ENCODE results near the gene NRG3.

NRG3 gene

GRCh38 chr10:82492647-82493046 lies 617.7 kb downstream of the NRG3 start:
- Histone ChIP-seq H3K27ac (ENCODE audit: low read length) (no peak overlapping the region), H3K27me3 (ENCODE audit: low read depth, low read length) (no peaks in the 10 kb centered on the region), H3K9me3 (ENCODE audit: control insufficient read depth in 1 of 2, low read length in 2 of 2) (peaks cover 0 to 3% of the 10 kb centered on the region in 2 donors), H3K4me1 (ENCODE audit: control insufficient read depth in 1 of 2, insufficient read depth in 2 of 2, low read length in 2 of 2) (no peaks in the 10 kb centered on the region), H3K4me3 (ENCODE audit: low read depth in 1 of 2, low read length in 2 of 2) (no peak overlapping the region), H3K36me3 (ENCODE audit: control insufficient read depth in 1 of 2, insufficient read depth in 2 of 2, low read length in 2 of 2) (no peaks in the 10 kb centered on the region)

- no peak overlapping the region for H3K4me3 ChIP-seq (ENCODE audit: low read depth in 1 of 2, low read length in 2 of 2)
- H3K27ac ChIP-seq (ENCODE audit: low read length) = no peak overlapping the region
- no peaks in the 10 kb centered on the region for H3K36me3 ChIP-seq (ENCODE audit: control insufficient read depth in 1 of 2, insufficient read depth in 2 of 2, low read length in 2 of 2)
- H3K4me1 ChIP-seq (ENCODE audit: control insufficient read depth in 1 of 2, insufficient read depth in 2 of 2, low read length in 2 of 2) = no peaks in the 10 kb centered on the region
- no peaks in the 10 kb centered on the region for H3K27me3 ChIP-seq (ENCODE audit: low read depth, low read length)
- peaks cover 0 to 3% of the 10 kb centered on the region in 2 donors for H3K9me3 ChIP-seq (ENCODE audit: control insufficient read depth in 1 of 2, low read length in 2 of 2)
Measured at GRCh38 chr10:82496114-82496513, 621.1 kb downstream of the NRG3 start.

- H3K9me3 ChIP-seq (ENCODE audit: control insufficient read depth in 1 of 2, low read length in 2 of 2) = peaks cover 0 to 3% of the 10 kb centered on the region in 2 donors
- no peak overlapping the region for H3K27ac ChIP-seq (ENCODE audit: low read length)
- H3K27me3 ChIP-seq (ENCODE audit: low read depth, low read length) = no peaks in the 10 kb centered on the region
- H3K4me1 ChIP-seq (ENCODE audit: control insufficient read depth in 1 of 2, insufficient read depth in 2 of 2, low read length in 2 of 2) = no peaks in the 10 kb centered on the region
- no peaks in the 10 kb centered on the region for H3K36me3 ChIP-seq (ENCODE audit: control insufficient read depth in 1 of 2, insufficient read depth in 2 of 2, low read length in 2 of 2)
- H3K4me3 ChIP-seq (ENCODE audit: low read depth in 1 of 2, low read length in 2 of 2) = no peak overlapping the region
Measured at GRCh38 chr10:82497439-82497838, 622.4 kb downstream of the NRG3 start.

- Histone ChIP-seq H3K27ac (ENCODE audit: low read length) (no peak overlapping the region), H3K36me3 (ENCODE audit: control insufficient read depth in 1 of 2, insufficient read depth in 2 of 2, low read length in 2 of 2) (no peaks in the 10 kb centered on the region), H3K4me3 (ENCODE audit: low read depth in 1 of 2, low read length in 2 of 2) (no peak overlapping the region), H3K9me3 (ENCODE audit: control insufficient read depth in 1 of 2, low read length in 2 of 2) (no peaks in the 10 kb centered on the region), H3K4me1 (ENCODE audit: control insufficient read depth in 1 of 2, insufficient read depth in 2 of 2, low read length in 2 of 2) (no peaks in the 10 kb centered on the region), H3K27me3 (ENCODE audit: low read depth, low read length) (no peaks in the 10 kb centered on the region)
Measured at GRCh38 chr10:82498976-82499375, 624.0 kb downstream of the NRG3 start.

GRCh38 chr10:82505009-82505408 lies 630.0 kb downstream of the NRG3 start:
- no peak overlapping the region for H3K27ac ChIP-seq (ENCODE audit: low read length)
- H3K36me3 ChIP-seq (ENCODE audit: control insufficient read depth in 1 of 2, insufficient read depth in 2 of 2, low read length in 2 of 2) = no peaks in the 10 kb centered on the region
- no peaks in the 10 kb centered on the region for H3K27me3 ChIP-seq (ENCODE audit: low read depth, low read length)
- no peaks in the 10 kb centered on the region for H3K4me1 ChIP-seq (ENCODE audit: control insufficient read depth in 1 of 2, insufficient read depth in 2 of 2, low read length in 2 of 2)
- no peaks in the 10 kb centered on the region for H3K9me3 ChIP-seq (ENCODE audit: control insufficient read depth in 1 of 2, low read length in 2 of 2)
- H3K4me3 ChIP-seq (ENCODE audit: low read depth in 1 of 2, low read length in 2 of 2) = no peak overlapping the region

DNA sequence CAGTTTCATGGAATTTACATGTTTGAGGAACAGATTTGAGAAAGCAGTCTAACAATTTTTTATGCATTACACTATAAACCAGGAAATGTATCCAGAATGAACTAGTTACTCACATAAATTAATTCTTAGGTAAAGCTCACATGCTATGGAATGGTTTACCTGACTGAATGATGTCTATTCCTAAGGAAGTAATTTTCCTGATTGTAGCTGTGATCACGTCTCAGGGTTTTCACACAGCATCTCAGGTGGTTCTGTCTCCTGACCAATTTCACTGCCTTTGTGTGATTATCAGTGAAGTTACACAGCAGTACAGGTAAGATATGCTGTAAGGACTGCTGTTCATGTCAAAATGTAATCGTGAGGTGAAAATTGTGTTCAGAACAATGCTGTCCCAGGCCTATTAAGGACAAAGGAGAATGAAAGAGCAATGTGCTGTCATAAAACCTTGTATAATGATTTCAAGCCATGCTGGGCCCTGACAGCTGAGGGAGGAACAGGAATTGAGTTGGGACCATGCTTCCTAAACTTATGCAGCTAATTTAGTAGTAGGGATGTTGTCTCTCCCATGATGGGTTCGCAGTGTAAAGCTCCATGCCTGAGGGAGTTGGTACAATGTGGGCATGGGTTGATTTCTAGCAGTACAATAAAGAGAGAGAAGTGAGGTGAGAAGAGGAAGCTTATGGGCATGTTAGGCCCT lies 631.8 kb downstream of the NRG3 start:
- Histone ChIP-seq H3K27ac (ENCODE audit: low read length) (no peak overlapping the region), H3K4me1 (ENCODE audit: control insufficient read depth in 1 of 2, insufficient read depth in 2 of 2, low read length in 2 of 2) (no peaks in the 10 kb centered on the region), H3K36me3 (ENCODE audit: control insufficient read depth in 1 of 2, insufficient read depth in 2 of 2, low read length in 2 of 2) (no peaks in the 10 kb centered on the region), H3K27me3 (ENCODE audit: low read depth, low read length) (no peaks in the 10 kb centered on the region), H3K4me3 (ENCODE audit: low read depth in 1 of 2, low read length in 2 of 2) (no peak overlapping the region), H3K9me3 (ENCODE audit: control insufficient read depth in 1 of 2, low read length in 2 of 2) (no peaks in the 10 kb centered on the region)

GRCh38 chr10:82515256-82515655 lies 640.3 kb downstream of the NRG3 start:
- H3K9me3 ChIP-seq (ENCODE audit: control insufficient read depth in 1 of 2, low read length in 2 of 2) = no peaks in the 10 kb centered on the region
- H3K36me3 ChIP-seq (ENCODE audit: control insufficient read depth in 1 of 2, insufficient read depth in 2 of 2, low read length in 2 of 2) = no peaks in the 10 kb centered on the region
- H3K4me1 ChIP-seq (ENCODE audit: control insufficient read depth in 1 of 2, insufficient read depth in 2 of 2, low read length in 2 of 2) = no peaks in the 10 kb centered on the region
- no peak overlapping the region for H3K27ac ChIP-seq (ENCODE audit: low read length)
- no peaks in the 10 kb centered on the region for H3K27me3 ChIP-seq (ENCODE audit: low read depth, low read length)
- H3K4me3 ChIP-seq (ENCODE audit: low read depth in 1 of 2, low read length in 2 of 2) = no peak overlapping the region

GRCh38 chr10:82529062-82529461 lies 654.1 kb downstream of the NRG3 start:
- Histone ChIP-seq H3K4me1 (ENCODE audit: control insufficient read depth in 1 of 2, insufficient read depth in 2 of 2, low read length in 2 of 2) (no peaks in the 10 kb centered on the region), H3K9me3 (ENCODE audit: control insufficient read depth in 1 of 2, low read length in 2 of 2) (no peaks in the 10 kb centered on the region), H3K27me3 (ENCODE audit: low read depth, low read length) (no peaks in the 10 kb centered on the region), H3K27ac (ENCODE audit: low read length) (no peak overlapping the region), H3K36me3 (ENCODE audit: control insufficient read depth in 1 of 2, insufficient read depth in 2 of 2, low read length in 2 of 2) (no peaks in the 10 kb centered on the region), H3K4me3 (ENCODE audit: low read depth in 1 of 2, low read length in 2 of 2) (no peak overlapping the region)

DNA sequence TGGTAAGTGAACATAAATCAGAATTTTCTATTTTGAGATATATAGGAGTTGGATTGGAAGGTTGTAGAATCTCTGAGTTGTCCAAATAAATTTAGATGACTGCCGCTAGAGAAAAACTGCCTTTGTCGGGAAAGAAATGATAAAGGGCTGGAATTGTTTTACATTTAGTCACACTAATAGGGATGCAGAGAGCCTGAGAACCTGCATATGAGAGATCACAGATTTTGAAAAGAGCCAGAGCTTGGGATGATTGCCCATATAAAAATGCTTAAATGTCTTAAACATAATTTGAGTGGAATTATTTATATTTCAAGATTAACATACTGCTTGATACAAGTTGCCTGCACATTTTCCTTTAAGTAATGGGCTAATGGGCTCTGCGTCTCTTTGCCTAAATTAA lies 660.5 kb downstream of the NRG3 start:
- H3K4me3 ChIP-seq (ENCODE audit: low read depth in 1 of 2, low read length in 2 of 2) = no peak overlapping the region
- H3K9me3 ChIP-seq (ENCODE audit: control insufficient read depth in 1 of 2, low read length in 2 of 2) = no peaks in the 10 kb centered on the region
- no peak overlapping the region for H3K27ac ChIP-seq (ENCODE audit: low read length)
- no peaks in the 10 kb centered on the region for H3K27me3 ChIP-seq (ENCODE audit: low read depth, low read length)
- no peaks in the 10 kb centered on the region for H3K4me1 ChIP-seq (ENCODE audit: control insufficient read depth in 1 of 2, insufficient read depth in 2 of 2, low read length in 2 of 2)
- no peaks in the 10 kb centered on the region for H3K36me3 ChIP-seq (ENCODE audit: control insufficient read depth in 1 of 2, insufficient read depth in 2 of 2, low read length in 2 of 2)

GRCh38 chr10:82536668-82537067 lies 661.7 kb downstream of the NRG3 start:
- Histone ChIP-seq H3K27me3 (ENCODE audit: low read depth, low read length) (no peaks in the 10 kb centered on the region), H3K4me3 (ENCODE audit: low read depth in 1 of 2, low read length in 2 of 2) (no peak overlapping the region), H3K9me3 (ENCODE audit: control insufficient read depth in 1 of 2, low read length in 2 of 2) (no peaks in the 10 kb centered on the region), H3K4me1 (ENCODE audit: control insufficient read depth in 1 of 2, insufficient read depth in 2 of 2, low read length in 2 of 2) (no peaks in the 10 kb centered on the region), H3K36me3 (ENCODE audit: control insufficient read depth in 1 of 2, insufficient read depth in 2 of 2, low read length in 2 of 2) (no peaks in the 10 kb centered on the region), H3K27ac (ENCODE audit: low read length) (no peak overlapping the region)

GRCh38 chr10:82538272-82538671 lies 663.3 kb downstream of the NRG3 start:
- no peak overlapping the region for H3K27ac ChIP-seq (ENCODE audit: low read length)
- no peaks in the 10 kb centered on the region for H3K4me1 ChIP-seq (ENCODE audit: control insufficient read depth in 1 of 2, insufficient read depth in 2 of 2, low read length in 2 of 2)
- H3K36me3 ChIP-seq (ENCODE audit: control insufficient read depth in 1 of 2, insufficient read depth in 2 of 2, low read length in 2 of 2) = no peaks in the 10 kb centered on the region
- no peak overlapping the region for H3K4me3 ChIP-seq (ENCODE audit: low read depth in 1 of 2, low read length in 2 of 2)
- H3K9me3 ChIP-seq (ENCODE audit: control insufficient read depth in 1 of 2, low read length in 2 of 2) = no peaks in the 10 kb centered on the region
- H3K27me3 ChIP-seq (ENCODE audit: low read depth, low read length) = no peaks in the 10 kb centered on the region

DNA sequence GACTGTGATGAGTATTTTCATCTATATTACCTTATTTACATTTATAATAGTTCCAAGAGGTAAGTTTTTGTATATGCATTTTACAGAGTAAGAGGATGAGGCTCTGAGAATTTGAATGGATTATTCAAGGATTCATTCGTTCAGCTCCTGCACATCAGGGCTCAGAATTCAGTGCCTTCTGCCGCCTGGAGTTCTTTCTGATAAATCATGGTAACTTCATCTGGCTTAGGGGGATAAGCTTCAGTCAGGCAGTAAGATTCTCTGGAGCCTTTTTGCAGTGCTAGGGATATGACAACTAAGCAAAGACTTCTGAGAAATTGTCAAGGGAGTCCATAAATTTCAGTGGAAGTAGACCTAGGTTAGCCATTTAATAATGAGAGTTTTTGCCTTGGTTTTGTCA lies 668.6 kb downstream of the NRG3 start:
- Histone ChIP-seq H3K27me3 (ENCODE audit: low read depth, low read length) (no peaks in the 10 kb centered on the region), H3K4me3 (ENCODE audit: low read depth in 1 of 2, low read length in 2 of 2) (no peak overlapping the region), H3K27ac (ENCODE audit: low read length) (no peak overlapping the region), H3K4me1 (ENCODE audit: control insufficient read depth in 1 of 2, insufficient read depth in 2 of 2, low read length in 2 of 2) (no peaks in the 10 kb centered on the region), H3K9me3 (ENCODE audit: control insufficient read depth in 1 of 2, low read length in 2 of 2) (no peaks in the 10 kb centered on the region), H3K36me3 (ENCODE audit: control insufficient read depth in 1 of 2, insufficient read depth in 2 of 2, low read length in 2 of 2) (no peaks in the 10 kb centered on the region)

All from muscle layer of duodenum (tissue), 2 donors.